ENCODE data around the gene SLX4IP.

The SLX4IP gene

GRCh38 chr20:10565191-10565921 lies 130.3 kb downstream of the SLX4IP start:
- Histone ChIP-seq H3K36me3 (ENCODE audit: control insufficient read depth in 2 of 2, insufficient read depth in 2 of 2, low read length in 2 of 2) (no peaks in the 10 kb centered on the region), H3K27ac (ENCODE audit: low read depth in 2 of 2, low read length in 2 of 2) (peak overlapping the region in 1 of 2 donors; percentile 47), H3K9ac (ENCODE audit: low read depth in 1 of 2, low read length in 2 of 2) (no peak overlapping the region), H3K4me3 (ENCODE audit: low read length in 2 of 2) (no peak overlapping the region), H3K27me3 (ENCODE audit: control insufficient read depth in 2 of 2, insufficient read depth in 2 of 2, low read length in 2 of 2) (no peaks in the 10 kb centered on the region), H3K9me3 (ENCODE audit: control insufficient read depth in 2 of 2, low read length in 2 of 2) (no peaks in the 10 kb centered on the region), H3K4me1 (ENCODE audit: control insufficient read depth in 2 of 2, insufficient read depth in 2 of 2, low read length in 2 of 2) (peaks cover 0 to 6% of the 10 kb centered on the region in 2 donors)

DNA sequence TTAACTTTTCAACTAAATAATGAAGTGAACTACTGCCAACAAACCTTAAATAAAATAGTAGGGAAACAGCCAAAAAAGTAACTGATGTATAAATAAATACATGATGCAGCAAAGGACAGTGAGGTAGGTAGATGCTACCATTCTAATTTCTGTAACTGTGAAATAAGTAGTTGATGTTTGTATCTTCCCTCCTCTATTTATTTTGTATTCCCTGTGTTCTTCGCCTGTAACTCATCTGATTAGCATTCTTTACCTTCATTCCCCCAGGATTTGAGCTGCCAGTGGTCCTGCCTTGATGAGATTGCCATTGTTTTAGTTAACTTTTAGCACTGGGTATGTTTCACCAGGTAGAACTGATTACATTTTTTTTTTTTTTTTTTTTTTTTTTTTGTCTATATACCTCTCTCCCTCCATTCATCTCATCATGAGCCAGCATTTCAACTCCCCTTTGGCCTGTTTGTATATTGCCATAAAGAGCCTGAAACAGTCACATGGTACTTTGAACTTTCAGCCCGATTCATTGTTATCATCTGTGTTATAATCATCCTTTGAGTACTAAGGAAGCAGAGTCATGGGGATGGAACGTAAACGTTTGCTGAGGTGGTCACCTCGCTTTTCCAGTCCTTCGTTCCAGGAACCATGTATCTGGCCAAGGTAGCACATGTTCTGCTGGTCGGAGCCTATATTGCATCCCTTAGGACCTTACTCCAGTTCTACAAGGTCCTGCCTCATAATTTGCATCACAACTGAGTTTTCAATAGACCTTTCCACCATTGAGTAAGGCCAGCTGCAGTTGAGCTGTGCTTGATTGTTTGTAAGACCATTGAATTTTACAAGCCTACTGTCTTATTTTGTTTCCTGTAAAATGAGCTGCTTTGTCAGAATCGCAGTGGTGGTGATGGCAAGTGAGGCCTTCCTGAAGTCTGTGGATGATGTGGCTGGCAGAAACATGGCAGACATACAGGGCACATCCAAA lies 131.1 kb downstream of the SLX4IP start:
- Histone ChIP-seq H3K4me1 (ENCODE audit: control insufficient read depth in 2 of 2, insufficient read depth in 2 of 2, low read length in 2 of 2) (peaks cover 0 to 6% of the 10 kb centered on the region in 2 donors), H3K27me3 (ENCODE audit: control insufficient read depth in 2 of 2, insufficient read depth in 2 of 2, low read length in 2 of 2) (no peaks in the 10 kb centered on the region), H3K27ac (ENCODE audit: low read depth in 2 of 2, low read length in 2 of 2) (peak overlapping the region; percentile 13 to 47), H3K9me3 (ENCODE audit: control insufficient read depth in 2 of 2, low read length in 2 of 2) (no peaks in the 10 kb centered on the region), H3K9ac (ENCODE audit: low read depth in 1 of 2, low read length in 2 of 2) (no peak overlapping the region), H3K4me3 (ENCODE audit: low read length in 2 of 2) (no peak overlapping the region), H3K36me3 (ENCODE audit: control insufficient read depth in 2 of 2, insufficient read depth in 2 of 2, low read length in 2 of 2) (no peaks in the 10 kb centered on the region)

GRCh38 chr20:10568032-10568431 lies 132.9 kb downstream of the SLX4IP start:
- Histone ChIP-seq H3K36me3 (ENCODE audit: control insufficient read depth in 2 of 2, insufficient read depth in 2 of 2, low read length in 2 of 2) (no peaks in the 10 kb centered on the region), H3K4me1 (ENCODE audit: control insufficient read depth in 2 of 2, insufficient read depth in 2 of 2, low read length in 2 of 2) (peaks cover 0 to 6% of the 10 kb centered on the region in 2 donors), H3K9me3 (ENCODE audit: control insufficient read depth in 2 of 2, low read length in 2 of 2) (no peaks in the 10 kb centered on the region), H3K9ac (ENCODE audit: low read depth in 1 of 2, low read length in 2 of 2) (no peak overlapping the region), H3K4me3 (ENCODE audit: low read length in 2 of 2) (no peak overlapping the region), H3K27ac (ENCODE audit: low read depth in 2 of 2, low read length in 2 of 2) (no peak overlapping the region), H3K27me3 (ENCODE audit: control insufficient read depth in 2 of 2, insufficient read depth in 2 of 2, low read length in 2 of 2) (no peaks in the 10 kb centered on the region)

DNA sequence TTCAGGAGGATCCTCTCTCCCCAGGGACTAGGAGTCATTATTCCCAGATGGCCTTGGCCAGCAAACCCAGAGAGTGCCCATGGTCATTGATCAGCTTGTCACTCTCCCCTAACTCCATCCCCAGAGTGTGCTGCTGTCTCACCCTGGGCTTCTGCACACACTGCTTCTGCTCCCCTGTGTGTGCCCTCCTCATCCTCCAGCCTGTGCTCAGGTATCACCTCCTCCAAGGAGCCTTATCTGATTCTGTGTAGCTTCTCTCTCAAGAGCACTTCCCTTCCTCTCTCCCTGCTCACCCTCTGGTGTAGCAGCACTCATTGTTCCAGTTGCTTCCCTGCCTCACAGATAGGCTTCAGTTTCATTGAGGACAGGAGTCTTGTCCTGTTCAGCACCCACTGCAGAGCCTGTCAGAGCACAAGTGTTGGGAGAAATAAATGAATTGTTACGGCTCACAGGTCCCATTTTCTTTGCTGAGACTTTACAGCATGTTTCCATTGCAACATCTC lies 136.3 kb downstream of the SLX4IP start:
- Histone ChIP-seq H3K9ac (ENCODE audit: low read depth in 1 of 2, low read length in 2 of 2) (no peak overlapping the region), H3K36me3 (ENCODE audit: control insufficient read depth in 2 of 2, insufficient read depth in 2 of 2, low read length in 2 of 2) (no peaks in the 10 kb centered on the region), H3K27me3 (ENCODE audit: control insufficient read depth in 2 of 2, insufficient read depth in 2 of 2, low read length in 2 of 2) (no peaks in the 10 kb centered on the region), H3K4me1 (ENCODE audit: control insufficient read depth in 2 of 2, insufficient read depth in 2 of 2, low read length in 2 of 2) (peaks cover 0 to 5% of the 10 kb centered on the region in 2 donors), H3K4me3 (ENCODE audit: low read length in 2 of 2) (no peak overlapping the region), H3K27ac (ENCODE audit: low read depth in 2 of 2, low read length in 2 of 2) (no peak overlapping the region), H3K9me3 (ENCODE audit: control insufficient read depth in 2 of 2, low read length in 2 of 2) (no peaks in the 10 kb centered on the region)

DNA sequence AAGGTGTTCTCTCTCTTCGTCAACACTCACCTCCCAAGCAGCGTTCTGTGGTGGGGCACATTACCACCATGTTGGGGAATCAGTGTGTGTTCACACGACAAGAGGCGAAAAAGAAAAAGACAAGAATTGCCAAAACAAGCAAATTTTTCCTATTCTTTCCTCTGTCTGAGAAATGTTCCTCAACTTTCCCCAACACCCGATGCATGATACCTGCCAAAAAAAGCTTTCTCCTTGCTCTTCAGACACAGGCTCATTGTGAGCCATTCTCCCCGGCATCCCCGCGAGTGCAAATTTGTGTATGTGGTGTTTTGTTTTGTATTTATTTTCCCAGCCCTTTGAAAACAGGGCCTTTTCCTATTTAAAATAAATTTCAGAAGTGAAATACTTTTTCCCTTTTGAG lies 137.7 kb downstream of the SLX4IP start:
- H3K36me3 ChIP-seq (ENCODE audit: control insufficient read depth in 2 of 2, insufficient read depth in 2 of 2, low read length in 2 of 2), result no peaks in the 10 kb centered on the region
- H3K4me3 ChIP-seq (ENCODE audit: low read length in 2 of 2), result no peak overlapping the region
- no peak overlapping the region for H3K9ac ChIP-seq (ENCODE audit: low read depth in 1 of 2, low read length in 2 of 2)
- H3K27me3 ChIP-seq (ENCODE audit: control insufficient read depth in 2 of 2, insufficient read depth in 2 of 2, low read length in 2 of 2), result no peaks in the 10 kb centered on the region
- H3K27ac ChIP-seq (ENCODE audit: low read depth in 2 of 2, low read length in 2 of 2), result no peak overlapping the region
- peaks cover 0 to 5% of the 10 kb centered on the region in 2 donors for H3K4me1 ChIP-seq (ENCODE audit: control insufficient read depth in 2 of 2, insufficient read depth in 2 of 2, low read length in 2 of 2)
- H3K9me3 ChIP-seq (ENCODE audit: control insufficient read depth in 2 of 2, low read length in 2 of 2), result no peaks in the 10 kb centered on the region

GRCh38 chr20:10573273-10573950 lies 138.3 kb downstream of the SLX4IP start:
- Histone ChIP-seq H3K27ac (ENCODE audit: low read depth in 2 of 2, low read length in 2 of 2) (no peak overlapping the region), H3K36me3 (ENCODE audit: control insufficient read depth in 2 of 2, insufficient read depth in 2 of 2, low read length in 2 of 2) (no peaks in the 10 kb centered on the region), H3K4me1 (ENCODE audit: control insufficient read depth in 2 of 2, insufficient read depth in 2 of 2, low read length in 2 of 2) (peaks cover 0 to 5% of the 10 kb centered on the region in 2 donors), H3K9me3 (ENCODE audit: control insufficient read depth in 2 of 2, low read length in 2 of 2) (no peaks in the 10 kb centered on the region), H3K9ac (ENCODE audit: low read depth in 1 of 2, low read length in 2 of 2) (no peak overlapping the region), H3K27me3 (ENCODE audit: control insufficient read depth in 2 of 2, insufficient read depth in 2 of 2, low read length in 2 of 2) (no peaks in the 10 kb centered on the region), H3K4me3 (ENCODE audit: low read length in 2 of 2) (no peak overlapping the region)

- Histone ChIP-seq H3K27me3 (ENCODE audit: control insufficient read depth in 2 of 2, insufficient read depth in 2 of 2, low read length in 2 of 2) (no peaks in the 10 kb centered on the region), H3K4me3 (ENCODE audit: low read length in 2 of 2) (no peak overlapping the region), H3K36me3 (ENCODE audit: control insufficient read depth in 2 of 2, insufficient read depth in 2 of 2, low read length in 2 of 2) (no peaks in the 10 kb centered on the region), H3K9ac (ENCODE audit: low read depth in 1 of 2, low read length in 2 of 2) (no peak overlapping the region), H3K9me3 (ENCODE audit: control insufficient read depth in 2 of 2, low read length in 2 of 2) (no peaks in the 10 kb centered on the region), H3K27ac (ENCODE audit: low read depth in 2 of 2, low read length in 2 of 2) (no peak overlapping the region), H3K4me1 (ENCODE audit: control insufficient read depth in 2 of 2, insufficient read depth in 2 of 2, low read length in 2 of 2) (peaks cover 0 to 5% of the 10 kb centered on the region in 2 donors)
These were observed 138.8 kb downstream of the SLX4IP start for GRCh38 chr20:10573951-10574339.

DNA sequence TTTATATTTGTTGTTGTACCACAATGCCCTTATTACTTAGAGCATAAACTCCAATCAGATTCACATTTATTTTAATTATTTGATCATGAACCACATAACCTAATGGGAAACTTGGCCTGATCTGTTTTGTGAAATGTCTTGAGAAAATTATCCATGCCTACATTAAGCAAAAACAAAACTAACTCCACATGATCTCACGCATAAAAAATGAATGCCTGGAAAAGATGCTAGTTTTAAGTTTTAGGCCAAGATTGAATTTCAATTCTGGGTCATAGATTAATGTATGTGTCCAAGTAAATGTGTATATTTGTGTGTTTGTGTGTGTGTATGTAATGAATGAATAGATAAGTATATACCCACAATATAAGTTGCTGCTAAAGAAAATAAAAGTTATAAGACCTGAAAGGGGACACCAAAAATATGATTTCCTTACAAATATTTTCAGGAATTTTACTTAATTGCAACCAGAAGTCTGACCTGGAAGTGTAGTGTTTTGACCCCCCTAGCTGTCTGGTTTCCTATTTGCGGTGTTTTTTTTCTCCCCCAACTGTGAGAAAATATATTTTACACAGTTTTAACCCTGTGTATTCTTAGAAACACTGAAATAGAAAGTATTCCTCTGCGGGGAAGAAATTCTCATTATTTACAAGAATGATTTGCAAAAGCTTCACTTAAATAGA lies 141.4 kb downstream of the SLX4IP start:
- Histone ChIP-seq H3K9me3 (ENCODE audit: control insufficient read depth in 2 of 2, low read length in 2 of 2) (no peaks in the 10 kb centered on the region), H3K27me3 (ENCODE audit: control insufficient read depth in 2 of 2, insufficient read depth in 2 of 2, low read length in 2 of 2) (no peaks in the 10 kb centered on the region), H3K4me1 (ENCODE audit: control insufficient read depth in 2 of 2, insufficient read depth in 2 of 2, low read length in 2 of 2) (peaks cover 0 to 5% of the 10 kb centered on the region in 2 donors), H3K4me3 (ENCODE audit: low read length in 2 of 2) (no peak overlapping the region), H3K36me3 (ENCODE audit: control insufficient read depth in 2 of 2, insufficient read depth in 2 of 2, low read length in 2 of 2) (no peaks in the 10 kb centered on the region), H3K9ac (ENCODE audit: low read depth in 1 of 2, low read length in 2 of 2) (no peak overlapping the region), H3K27ac (ENCODE audit: low read depth in 2 of 2, low read length in 2 of 2) (no peak overlapping the region)

- H3K36me3 ChIP-seq (ENCODE audit: control insufficient read depth in 2 of 2, insufficient read depth in 2 of 2, low read length in 2 of 2), result no peaks in the 10 kb centered on the region
- no peak overlapping the region for H3K27ac ChIP-seq (ENCODE audit: low read depth in 2 of 2, low read length in 2 of 2)
- H3K27me3 ChIP-seq (ENCODE audit: control insufficient read depth in 2 of 2, insufficient read depth in 2 of 2, low read length in 2 of 2), result no peaks in the 10 kb centered on the region
- H3K4me3 ChIP-seq (ENCODE audit: low read length in 2 of 2), result no peak overlapping the region
- peaks cover 0 to 8% of the 10 kb centered on the region in 2 donors for H3K4me1 ChIP-seq (ENCODE audit: control insufficient read depth in 2 of 2, insufficient read depth in 2 of 2, low read length in 2 of 2)
- no peak overlapping the region for H3K9ac ChIP-seq (ENCODE audit: low read depth in 1 of 2, low read length in 2 of 2)
- H3K9me3 ChIP-seq (ENCODE audit: control insufficient read depth in 2 of 2, low read length in 2 of 2), result no peaks in the 10 kb centered on the region
These were observed 142.5 kb downstream of the SLX4IP start for GRCh38 chr20:10577648-10578047.
